ENCODE data around the gene PRKN.
"Not testable (repeated sequence)": the region's sequence is repeated elsewhere in the genome, so short reads cannot be mapped to it uniquely, and the experiment has no call there.

The PRKN gene

DNA sequence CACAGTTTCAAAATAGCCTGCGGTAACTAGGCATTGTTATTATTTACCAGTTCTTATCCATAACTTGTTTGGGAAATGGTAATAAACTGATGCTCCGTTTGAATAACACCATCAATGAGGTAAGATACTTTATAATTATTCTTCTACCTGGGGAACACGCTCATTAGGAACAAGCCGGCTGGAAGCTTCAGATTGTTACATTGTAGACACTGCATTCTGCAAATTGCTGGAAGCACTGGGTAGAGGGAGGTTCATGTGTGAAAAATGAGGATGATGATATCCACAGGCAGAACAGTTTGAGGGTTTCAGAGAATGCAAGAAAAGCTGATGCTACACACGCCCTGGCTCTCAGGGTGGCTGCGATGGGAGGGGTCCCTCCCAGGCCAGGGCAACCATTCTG, 893.1 kb downstream of the PRKN start:
- H3K4me3 ChIP-seq (ENCODE audit: low read depth, low read length), result no peak overlapping the region

DNA sequence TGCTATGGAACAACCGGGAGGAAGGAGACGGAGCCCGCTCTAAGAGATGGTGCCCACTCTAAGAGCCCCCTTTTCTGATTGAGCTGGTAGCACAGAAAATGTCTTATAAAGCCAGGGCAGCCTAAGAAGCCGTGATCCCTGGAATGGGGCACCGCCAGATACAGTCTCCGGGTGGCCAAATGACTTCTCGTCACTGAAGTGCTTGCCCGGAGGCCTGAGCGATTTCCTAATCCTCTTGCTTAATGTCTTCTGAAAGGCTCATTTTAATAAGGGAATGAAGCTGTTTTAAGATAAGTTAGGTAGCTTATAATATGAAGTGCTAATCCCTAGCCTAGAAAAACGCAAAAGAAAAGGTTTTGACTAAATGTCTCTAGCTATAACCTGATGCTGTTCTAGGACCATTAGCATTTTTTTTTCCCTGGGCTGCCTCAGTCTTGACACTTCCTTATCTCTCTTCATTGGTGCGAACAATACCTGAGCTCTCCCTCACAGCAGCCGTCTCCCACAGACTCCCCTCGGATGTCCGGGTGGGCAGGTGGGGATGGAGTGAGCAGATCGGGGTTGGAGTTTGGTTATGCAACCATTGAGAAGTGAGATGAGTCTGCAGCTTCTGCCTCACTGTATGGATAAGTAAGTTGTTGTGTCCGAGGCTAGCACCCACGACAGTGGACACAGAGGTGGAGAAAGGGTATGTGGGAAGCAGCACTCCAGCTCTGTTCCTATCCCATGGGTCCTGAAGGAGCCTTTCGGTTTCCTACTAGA, 894.3 kb downstream of the PRKN start:
- H3K4me3 ChIP-seq (ENCODE audit: low read depth, low read length), result no peak overlapping the region

DNA sequence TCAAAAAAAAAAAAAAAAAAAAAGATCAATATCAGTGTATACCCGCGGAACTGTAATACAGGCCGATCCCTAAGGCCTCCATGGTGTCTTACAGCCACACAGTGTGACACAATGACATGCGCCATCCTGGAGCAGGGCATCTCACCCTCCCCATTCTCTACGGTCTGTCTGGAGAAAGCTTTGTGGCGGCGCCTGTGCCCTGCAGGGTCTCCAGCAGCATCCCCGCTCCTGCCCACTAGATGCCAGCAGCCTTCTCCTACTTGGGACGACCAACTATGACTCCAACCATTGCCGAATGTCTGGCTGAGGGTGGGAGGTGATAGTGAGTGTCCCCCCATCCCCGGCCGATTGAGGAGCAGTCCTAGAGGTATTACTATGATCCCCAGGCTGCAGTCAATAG, 894.9 kb downstream of the PRKN start:
- no peak overlapping the region for H3K4me3 ChIP-seq (ENCODE audit: low read depth, low read length)

DNA sequence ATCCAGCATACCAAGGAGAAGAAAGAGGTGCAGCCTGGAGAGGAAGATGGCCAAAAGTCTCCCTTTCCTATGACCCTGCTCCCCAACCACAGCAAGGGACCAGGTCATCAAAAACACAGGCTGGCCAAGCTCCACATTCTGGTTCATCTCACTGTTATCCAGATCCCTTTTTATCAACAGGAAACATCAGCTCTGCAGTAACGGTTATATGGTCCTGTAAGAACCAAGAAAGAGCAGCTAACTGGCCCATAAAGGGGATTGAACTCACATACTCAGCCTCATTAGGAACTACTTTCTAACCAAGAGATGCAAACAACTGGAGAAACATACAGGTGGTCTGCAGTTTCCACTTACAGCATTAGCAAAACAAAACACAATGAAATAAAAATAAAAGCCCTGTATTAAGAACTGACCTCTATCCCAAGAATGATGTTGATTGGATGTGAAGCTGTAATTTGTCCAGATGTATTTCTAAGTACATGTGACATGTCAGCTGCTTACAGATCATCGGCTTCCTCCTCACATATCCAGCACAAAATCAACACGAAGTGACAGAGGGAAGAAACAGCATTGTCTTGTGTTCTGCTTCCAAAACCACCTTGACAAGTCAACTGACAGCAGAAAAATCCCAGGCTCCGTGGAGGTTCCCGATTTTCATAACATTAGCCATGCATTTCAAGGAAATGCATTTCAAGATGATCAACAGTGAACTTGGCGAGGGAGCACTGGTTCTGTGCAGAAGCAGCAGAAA, 896.5 kb downstream of the PRKN start:
- no peak overlapping the region for H3K4me3 ChIP-seq (ENCODE audit: low read depth, low read length)

DNA sequence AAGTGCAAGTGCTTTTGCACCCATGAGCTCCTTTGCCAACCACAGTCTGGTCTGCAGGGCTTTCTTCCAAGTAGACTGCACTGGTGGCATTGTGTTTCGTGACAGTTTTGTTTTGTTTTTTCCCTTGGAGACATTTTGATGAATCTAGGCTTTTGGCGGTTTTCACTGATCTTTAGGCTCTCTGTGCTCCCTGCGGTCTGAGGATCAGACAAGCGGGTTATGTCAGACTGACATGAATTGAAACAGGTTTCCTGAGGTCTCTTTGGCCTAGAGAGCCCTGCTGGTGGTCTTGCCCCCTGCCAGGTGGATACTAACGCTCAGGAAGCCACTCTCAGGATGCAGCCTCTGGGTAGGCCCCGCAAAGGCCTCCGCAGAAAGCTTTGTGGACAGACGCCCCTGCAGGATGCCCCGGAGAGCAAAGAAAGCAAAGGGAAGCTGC, 898.3 kb downstream of the PRKN start:
- H3K4me3 ChIP-seq (ENCODE audit: low read depth, low read length), result no peak overlapping the region

DNA sequence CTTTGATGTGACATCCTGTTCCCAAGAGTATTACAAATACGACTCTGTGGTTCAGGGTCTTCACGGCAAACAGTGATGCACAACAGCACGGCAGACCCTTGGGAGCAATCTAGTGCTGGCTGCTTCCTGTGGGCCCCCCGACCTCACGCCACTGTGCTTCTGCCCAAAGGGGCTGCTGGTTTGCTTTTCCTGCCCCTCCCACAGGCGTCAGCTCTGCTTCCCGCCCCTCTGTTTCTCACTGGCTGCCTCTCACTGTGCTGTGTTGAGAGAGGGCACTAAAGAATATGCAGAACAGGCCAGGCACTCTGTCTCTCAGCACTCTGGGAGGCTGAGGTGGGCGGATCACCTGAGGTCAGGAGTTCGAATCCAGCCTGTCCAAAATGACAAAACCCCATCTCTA, 899.2 kb downstream of the PRKN start:
- no peak overlapping the region for H3K4me3 ChIP-seq (ENCODE audit: low read depth, low read length)

DNA sequence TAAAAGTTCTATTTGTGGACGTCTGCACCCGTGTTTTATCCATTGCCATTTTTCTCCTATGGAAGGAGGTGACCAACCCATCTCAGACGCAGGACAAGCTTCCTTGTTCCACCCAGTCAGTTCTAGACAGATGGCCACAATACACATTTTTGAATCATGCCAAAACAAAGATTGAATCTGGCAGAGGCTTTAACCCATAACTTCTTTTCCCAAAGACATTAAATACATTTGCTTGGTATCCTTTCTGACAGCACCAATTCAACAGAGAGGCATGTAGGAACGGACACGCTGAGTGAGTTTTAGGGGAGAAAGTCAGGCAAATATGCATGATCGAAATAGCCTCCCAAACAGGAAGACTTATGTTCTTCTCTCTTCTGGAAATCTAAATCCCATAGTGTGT, 901.1 kb downstream of the PRKN start:
- no peak overlapping the region for H3K4me3 ChIP-seq (ENCODE audit: low read depth, low read length)

DNA sequence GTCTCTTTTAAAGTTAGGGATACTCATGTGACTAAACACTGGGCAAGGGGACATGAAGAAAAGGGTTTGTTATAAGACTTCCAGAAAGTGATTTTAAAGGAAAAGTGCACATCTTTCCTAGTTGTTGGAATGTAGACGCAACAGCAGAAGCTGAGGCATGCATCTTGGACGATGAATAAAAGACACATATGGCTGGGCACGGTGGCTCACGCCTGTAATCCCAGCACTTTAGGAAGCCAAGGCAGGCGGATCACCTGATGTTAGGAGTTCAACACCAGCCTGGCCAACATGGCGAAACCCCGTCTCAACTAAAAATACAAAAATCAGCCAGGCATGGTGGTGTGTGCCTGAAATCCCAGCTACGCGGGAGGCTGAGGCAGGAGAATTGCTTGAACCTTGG, 905.4 kb downstream of the PRKN start:
- not testable (repeated sequence) for H3K4me3 ChIP-seq (ENCODE audit: low read depth, low read length)

DNA sequence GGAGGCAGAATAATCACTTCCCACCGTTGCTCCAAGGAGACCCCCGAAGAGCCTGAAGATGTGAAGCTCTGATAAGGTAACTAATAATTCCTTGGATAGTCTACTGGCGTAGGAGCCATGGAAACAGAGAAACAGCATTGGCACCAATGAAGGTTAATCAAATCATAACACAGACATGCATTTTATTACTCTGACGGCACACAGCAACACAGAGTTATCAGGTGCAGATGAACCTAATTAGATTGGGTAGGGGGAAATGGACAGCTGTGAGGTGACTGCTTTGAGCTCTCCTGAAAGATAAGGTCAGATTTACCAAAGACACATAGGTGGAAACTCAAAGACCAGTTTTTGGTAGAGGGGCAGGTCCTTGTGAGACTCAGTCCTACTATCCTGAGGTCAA, 909.7 kb downstream of the PRKN start:
- no peak overlapping the region for H3K4me3 ChIP-seq (ENCODE audit: low read depth, low read length)

DNA sequence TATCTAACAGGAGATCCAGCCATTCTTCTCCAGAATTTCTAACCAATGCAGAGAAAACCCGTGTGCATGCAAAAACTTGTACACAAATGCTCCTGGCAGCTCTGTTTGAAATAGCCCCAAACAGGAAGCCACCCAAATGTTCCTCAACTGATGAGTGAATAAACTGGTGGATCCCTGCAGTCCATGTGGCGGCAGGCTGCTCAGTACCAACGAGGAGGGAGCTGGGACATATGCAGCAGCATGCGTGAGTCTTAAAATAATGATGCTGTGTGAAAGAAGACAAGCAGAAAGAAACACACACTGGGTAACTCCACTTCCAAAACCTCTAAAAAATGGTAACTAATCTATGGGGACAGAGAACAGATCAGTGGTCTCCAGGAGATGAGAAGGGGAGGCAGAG, 911.6 kb downstream of the PRKN start:
- no peak overlapping the region for H3K4me3 ChIP-seq (ENCODE audit: low read depth, low read length)

DNA sequence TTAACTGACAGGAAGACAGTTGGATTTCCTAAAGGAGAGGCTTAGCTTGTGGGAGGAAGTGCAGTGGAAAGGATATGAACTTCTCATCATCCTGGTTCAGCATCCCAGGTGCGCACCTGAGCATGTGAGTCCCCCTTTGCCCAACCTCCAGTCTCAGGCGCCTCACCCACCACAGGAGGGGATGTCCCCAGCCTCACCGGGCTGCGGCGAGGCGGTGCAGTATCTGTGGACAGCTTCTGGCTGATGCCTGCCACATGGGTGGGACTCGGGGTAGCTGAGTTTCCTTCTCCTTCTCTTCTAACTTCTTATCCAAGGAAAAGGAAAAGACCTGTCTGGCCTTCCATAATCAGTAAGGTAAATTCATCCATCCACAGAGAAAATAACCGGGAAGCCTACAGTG, 914.4 kb downstream of the PRKN start:
- H3K4me3 ChIP-seq (ENCODE audit: low read depth, low read length), result no peak overlapping the region

DNA sequence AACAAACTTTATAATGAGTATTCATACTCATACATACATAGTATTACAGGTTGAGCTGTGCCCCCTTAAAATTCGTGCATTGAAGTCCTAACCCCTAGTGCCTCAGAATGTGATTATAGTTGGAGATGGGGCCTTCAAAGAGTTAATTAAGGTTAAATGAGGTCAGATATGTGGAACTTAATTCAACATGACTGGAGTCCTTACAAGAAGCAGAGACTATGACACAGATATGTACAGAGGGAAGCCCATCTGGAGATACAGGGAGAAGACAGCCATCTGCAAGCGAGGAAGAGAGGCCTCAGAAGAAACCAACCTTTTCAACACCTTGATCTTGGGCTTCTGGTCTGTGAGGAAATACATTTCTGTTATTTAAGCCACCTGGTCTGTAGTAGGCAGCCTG, 917.6 kb downstream of the PRKN start:
- no peak overlapping the region for H3K4me3 ChIP-seq (ENCODE audit: low read depth, low read length)

DNA sequence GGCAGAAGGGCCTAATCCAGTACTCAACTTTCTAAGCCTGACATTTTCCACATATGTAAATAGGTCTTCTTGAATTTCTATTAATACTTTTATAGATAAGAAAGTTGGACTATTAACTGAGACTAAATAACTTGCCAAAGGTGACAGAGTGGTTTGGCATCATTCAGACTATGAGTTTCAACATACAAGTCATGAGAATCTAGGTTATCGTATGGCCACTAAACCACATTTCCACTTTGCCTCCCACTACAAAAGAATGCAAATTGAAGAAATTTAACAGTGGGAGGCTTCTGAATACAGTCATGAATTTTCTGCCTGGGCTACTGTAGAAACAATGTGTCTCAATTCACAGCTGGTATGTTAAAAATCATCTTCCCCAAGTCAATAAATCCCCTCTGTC, 922.7 kb downstream of the PRKN start:
- no peak overlapping the region for H3K4me3 ChIP-seq (ENCODE audit: low read depth, low read length)

DNA sequence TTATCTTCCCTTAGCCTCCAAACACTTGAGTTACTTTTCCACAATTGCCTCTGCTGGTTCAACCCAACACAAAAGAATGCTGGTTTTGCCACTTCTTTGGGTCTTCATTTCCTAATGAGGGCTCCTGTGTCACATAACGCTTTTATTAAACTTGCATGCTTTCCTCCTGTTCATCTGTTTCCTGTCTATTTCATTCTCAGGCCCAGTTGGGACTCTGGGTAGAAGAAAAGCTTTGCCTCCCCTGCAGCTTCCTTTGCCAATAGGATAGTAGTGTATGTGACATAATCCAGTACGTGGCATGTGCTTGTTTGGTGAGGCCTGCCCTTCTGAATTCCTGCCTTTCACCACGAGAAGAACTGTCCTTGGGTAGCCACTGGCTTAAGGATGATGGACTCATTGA, 924.4 kb downstream of the PRKN start:
- no peak overlapping the region for H3K4me3 ChIP-seq (ENCODE audit: low read depth, low read length)

DNA sequence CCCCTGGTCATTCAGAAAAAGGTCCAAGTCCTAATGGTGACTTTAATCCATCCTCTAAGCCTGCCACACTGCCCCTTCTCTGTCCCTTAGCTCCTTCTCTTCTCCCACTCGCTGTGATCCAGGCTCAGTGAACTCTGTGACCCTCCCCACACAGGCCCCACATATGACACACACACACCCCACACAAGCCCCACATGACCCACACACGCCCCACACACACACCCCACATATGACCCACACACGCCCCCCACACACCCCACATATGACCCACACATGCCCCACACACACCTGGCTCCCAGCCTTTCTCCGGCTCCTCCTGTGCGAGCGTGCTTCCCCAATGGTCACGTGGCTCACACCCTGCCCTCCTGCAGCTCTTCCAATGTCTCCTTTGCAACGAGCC, 925.3 kb downstream of the PRKN start:
- H3K4me3 ChIP-seq (ENCODE audit: low read depth, low read length), result no peak overlapping the region

DNA sequence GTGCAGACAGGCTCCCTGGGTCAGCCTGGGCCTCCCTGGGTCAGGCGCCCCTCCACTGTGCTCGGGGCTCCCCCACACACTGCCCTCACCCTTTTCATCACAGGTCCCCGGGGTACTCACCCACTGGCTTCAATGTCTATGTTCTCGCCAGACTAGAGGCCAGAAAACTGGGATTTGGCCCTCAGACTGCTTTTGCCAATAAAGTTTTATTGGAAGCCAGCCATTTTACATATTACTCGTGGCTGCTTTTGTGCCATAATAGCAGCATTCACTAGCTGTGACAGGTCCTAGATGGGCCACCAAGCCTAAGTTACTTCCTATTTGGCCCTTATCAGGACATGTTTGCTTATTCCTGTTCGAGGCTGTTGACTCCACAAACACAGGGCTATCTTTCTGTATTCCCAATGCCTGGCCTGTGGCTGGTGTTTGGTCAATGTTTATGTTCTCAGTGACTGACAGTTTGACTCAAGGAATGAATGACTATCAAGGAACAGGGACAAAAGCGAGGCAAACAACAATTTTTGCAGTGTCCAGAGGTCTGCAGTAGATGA, 928.6 kb downstream of the PRKN start:
- H3K4me3 ChIP-seq (ENCODE audit: low read depth, low read length), result no peak overlapping the region

DNA sequence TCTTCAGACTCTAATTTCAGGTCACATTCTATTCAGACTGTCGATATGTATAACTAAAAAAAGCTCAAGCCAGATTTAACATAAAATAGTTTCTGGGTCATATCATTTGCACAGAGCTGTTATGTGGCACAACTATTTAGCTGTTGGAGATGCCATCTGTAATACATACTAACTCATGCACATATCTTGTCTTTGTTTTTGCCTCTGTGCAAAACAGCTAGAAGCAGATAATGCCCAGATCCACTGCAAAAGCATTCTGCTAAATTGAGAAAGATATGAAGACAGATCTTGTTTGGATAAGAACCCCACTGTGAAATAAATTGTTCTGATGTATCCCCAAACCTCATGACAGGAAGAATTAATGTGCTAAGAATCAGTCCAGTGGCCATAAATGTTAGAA, 930.9 kb downstream of the PRKN start:
- H3K4me3 ChIP-seq (ENCODE audit: low read depth, low read length), result no peak overlapping the region

DNA sequence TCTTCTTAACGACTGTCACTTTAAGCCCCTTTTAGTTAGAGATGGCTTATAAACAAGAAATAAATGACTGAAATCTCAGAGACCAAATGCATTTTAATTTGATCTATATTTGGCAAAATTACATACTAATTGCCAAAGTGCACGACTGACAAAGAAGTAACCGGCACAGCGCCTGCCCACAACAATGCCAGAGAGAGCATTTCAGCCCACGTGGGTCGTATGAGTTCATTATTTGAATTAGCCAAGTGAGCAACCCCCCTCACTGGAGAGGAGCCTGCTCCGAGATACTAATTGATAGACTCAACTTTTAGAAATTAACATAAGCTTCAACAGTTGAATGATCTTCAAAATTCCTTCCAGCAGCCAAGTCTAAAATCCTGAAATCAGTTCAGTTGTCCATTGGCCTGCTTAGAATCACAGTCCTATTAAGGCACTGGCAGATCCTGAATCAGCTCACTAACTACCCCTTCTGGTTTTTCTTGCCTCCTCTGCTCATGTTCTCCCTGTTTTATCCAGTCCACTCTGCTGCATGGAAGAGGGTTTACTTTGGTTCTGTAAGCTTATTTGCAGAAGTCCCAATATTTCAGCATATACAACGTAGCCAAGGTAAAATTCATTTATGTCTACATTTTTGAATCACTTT, 934.6 kb downstream of the PRKN start:
- H3K4me3 ChIP-seq (ENCODE audit: low read depth, low read length), result no peak overlapping the region

DNA sequence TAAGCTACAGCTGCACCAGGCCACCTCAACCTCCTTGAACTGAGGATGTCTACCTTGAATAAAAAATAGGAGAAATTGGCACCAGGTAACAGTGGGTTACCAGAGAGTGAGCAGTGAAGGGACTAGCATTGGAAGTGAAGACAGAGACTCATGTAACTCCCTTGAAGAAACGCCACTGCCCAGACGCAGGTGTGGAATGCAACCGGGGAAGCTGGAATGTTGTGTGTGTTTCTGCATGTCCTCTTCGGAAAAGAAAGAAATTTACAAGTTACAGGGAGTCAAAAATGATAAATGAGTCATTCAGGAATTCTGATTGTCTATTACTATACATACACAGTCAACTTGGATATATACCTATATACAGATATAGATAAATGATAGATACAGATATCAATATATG, 939.0 kb downstream of the PRKN start:
- no peak overlapping the region for H3K4me3 ChIP-seq (ENCODE audit: low read depth, low read length)

DNA sequence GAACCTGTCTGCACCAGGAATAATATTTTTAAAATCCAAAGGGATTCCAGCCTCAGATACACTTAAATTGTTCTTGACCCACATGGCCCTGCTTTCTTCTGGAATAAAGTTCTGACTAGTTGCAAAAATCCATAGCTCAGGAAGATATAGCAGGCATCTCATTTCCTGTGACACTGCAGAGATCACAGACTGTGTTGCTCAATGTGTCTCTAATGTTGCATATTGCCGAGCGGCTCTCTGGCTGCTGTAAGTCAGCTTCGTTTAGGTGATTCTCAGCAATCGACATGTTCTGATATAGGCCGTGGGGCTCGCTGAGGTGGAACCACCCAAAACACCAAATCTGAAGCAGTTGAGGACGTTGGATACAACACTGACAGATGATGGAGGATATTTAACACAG, 955.4 kb downstream of the PRKN start:
- no peak overlapping the region for H3K4me3 ChIP-seq (ENCODE audit: low read depth, low read length)

DNA sequence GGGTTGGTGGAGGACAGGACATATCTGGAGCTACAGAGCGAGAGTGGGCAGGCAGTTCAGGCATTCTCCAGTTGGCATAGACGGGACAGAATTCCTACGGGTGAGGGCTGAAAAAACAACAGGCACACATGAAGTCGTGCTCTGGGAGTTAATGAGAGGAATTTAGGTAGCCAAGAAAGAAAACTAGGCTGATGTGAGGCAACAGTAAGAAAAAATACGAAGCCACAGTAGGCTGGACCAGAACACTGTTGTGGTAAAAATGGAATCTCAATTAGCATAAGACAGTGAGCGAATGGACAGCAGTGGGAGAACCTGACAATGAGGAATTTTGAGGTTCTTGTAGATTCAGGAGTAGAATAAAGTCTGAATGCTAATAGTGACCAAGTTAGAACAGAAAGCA, 965.6 kb downstream of the PRKN start:
- no peak overlapping the region for H3K4me3 ChIP-seq (ENCODE audit: low read depth, low read length)

DNA sequence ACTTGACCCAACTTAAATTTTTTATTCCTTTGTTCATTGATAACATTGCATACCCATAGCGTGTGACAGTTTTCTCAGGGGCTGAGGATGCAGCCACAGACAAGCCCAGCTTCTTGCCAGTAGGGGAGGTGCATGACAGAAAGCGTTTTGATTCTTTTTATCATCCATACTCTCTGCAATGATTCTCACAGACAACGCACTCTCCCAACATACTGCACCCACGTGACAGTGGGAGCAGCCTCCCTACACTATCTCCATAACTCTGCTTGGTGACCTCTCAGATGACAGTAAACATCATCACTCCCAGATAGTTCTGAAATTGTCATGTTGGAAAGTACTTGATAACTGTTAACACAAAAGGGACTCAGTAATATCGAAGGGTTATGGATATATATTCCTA, 972.5 kb downstream of the PRKN start:
- no peak overlapping the region for H3K4me3 ChIP-seq (ENCODE audit: low read depth, low read length)
